ENCODE measurements around the gene BHMT2.
A peak's percentile ranks its signal among the peaks of the same experiment; 100 is the strongest.

Gene BHMT2

GRCh38 chr5:79120221-79120620, 50.7 kb downstream of the BHMT2 start:
- no peak for DNase-seq (ENCODE audit: low spot score)

GRCh38 chr5:79122973-79123372, 53.4 kb downstream of the BHMT2 start:
- no peak for DNase-seq (ENCODE audit: low spot score)

DNA sequence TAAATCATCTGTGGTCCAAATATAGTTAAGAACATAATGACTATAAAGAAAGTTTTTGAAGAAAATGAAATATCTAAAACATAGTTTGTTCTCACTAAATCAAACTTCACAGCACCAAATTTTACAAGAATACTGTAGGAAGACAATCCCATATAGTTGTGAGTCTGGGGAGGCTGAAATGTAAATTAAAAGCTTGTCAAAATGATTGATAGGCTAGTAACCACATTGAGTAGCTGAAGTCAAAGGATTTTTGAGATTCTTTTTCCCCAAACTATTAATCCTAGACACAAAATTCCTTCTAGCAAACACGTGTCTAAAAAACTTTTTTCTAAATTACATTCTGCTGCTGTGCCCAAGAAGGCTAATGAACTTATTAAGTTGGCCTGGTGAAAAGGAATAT, 55.0 kb downstream of the BHMT2 start:
- DNase-seq (ENCODE audit: low spot score): no peak

DNA sequence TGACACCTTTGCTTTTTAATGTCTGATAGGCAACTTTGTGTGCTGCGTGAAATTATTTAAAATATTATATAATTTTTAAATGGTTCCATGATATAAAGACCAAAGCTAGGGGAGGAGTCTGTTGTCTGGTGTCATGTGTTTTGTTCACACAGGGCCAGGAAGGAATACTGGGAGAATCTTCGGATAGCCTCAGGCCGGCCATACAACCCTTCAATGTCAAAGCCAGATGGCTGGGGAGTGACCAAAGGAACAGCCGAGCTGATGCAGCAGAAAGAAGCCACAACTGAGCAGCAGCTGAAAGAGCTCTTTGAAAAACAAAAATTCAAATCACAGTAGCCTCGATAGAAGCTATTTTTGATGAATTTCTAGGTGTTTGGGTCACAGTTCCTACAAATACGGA, 61.2 kb downstream of the BHMT2 start:
- DNase-seq (ENCODE audit: low spot score): no peak

DNA sequence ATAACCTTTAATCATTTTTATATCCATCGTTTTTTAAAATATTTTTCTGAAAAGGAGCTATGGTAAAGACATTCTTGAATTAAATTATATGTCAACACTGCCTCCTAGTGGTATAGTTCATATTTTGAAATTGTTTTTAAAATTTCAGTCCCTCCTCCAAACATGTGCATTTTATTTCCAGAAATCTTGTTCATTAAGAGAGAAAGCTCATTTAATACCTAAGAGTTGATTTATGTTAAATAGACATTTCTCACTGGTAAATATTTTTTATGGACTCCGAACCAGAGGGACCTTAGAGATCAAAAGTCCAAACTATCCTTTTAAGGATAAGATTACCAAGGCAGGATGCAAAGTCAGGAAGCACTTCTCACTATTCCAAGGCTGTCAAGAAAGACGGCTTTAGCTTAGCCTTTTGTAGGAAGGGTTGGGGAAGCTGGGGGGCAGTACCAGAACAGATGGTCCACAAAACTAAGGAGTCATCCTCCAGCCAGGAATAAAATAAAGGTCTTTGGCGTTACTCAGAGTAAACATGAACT, 63.6 kb downstream of the BHMT2 start:
- DNase-seq (ENCODE audit: low spot score): peak; percentile 66

DNA sequence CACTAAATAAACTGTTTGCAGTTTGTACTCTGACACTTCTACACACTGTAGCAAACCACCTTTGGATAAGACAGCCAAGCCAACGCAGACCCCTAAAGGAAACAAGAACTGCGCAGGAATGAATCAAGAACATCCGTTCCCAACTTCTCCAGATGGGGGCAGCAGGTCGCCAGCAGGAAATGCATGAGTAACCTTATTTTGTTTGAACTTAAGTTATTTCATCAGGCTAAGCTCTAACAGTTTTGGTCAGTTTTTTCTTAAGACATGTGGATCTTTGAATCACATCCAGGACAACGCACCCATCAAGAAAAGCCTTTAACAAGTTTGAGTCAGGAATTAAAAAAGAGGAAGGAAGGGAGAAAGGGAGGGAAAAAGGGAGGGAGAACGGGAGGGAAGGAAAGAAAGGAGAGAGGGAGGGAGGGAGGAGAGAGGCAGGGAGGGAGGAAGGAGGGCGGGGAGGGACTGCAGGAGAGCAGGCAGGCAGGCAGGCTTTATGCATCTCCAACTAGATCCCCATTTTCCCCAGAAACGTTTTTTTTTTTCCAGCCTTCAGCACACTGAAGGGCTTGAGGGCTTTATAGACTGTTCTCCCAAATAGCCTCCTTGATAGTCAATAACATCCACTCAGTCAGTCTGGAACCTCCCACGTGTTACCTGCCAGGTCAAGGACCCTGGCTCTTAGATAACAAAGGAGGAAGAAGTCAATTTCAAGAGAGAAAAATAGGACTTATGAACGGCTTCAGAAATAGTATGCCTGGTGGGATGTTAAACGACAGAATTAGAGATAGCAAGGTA, 64.3 kb downstream of the BHMT2 start:
- peak; percentile 83 for DNase-seq (ENCODE audit: low spot score)

- DNase-seq (ENCODE audit: low spot score): no peak
Observed at GRCh38 chr5:79135790-79136553, 66.4 kb downstream of the BHMT2 start.

DNA sequence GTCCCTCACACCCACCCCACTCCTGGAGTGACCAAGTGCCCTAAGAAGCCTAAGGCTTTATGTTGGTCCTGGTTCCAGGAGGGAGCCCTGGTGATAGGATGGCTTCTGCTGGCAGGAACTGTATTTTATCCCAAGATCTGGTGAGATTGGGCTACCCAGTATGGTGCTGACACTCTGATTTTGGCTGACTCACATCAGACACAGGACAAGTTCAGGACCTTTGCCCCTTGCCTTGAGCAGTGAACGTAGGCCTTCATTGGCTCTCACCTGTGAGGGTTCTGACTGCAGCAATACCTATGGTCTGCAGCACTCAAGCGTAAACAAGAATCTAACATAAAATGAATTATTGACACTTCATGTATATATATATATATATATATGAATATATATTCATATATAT, 67.1 kb downstream of the BHMT2 start:
- DNase-seq (ENCODE audit: low spot score): no peak
